CD4-positive, alpha-beta T cell treated with Interleukin-10 for 1 hour (primary cell): Measurements from ENCODE around the gene XPO6.

ENCODE experiments used
- DNase-seq: peaks from one replicate; pipeline ENCODE4 v3.0.0-alpha.2; 2020

XPO6 gene

GRCh38 chr16:28086186-28087139 lies 125.3 kb downstream of the XPO6 start:
- DNase-seq: no peak

- DNase-seq: no peak
Observed at GRCh38 chr16:28085389-28086171, 126.2 kb downstream of the XPO6 start.

GRCh38 chr16:28084209-28084608 lies 127.6 kb downstream of the XPO6 start:
- DNase-seq: no peak

GRCh38 chr16:28082624-28083023 lies 129.1 kb downstream of the XPO6 start:
- DNase-seq: no peak

GRCh38 chr16:28081391-28081968 lies 130.3 kb downstream of the XPO6 start:
- no peak for DNase-seq

GRCh38 chr16:28078261-28078660 lies 133.5 kb downstream of the XPO6 start:
- DNase-seq: no peak

GRCh38 chr16:28073836-28074235 lies 137.9 kb downstream of the XPO6 start:
- DNase-seq: no peak

- no peak for DNase-seq
Observed at GRCh38 chr16:28072087-28072486, 139.7 kb downstream of the XPO6 start.

GRCh38 chr16:28069971-28070794 lies 141.6 kb downstream of the XPO6 start:
- DNase-seq: no peak

- DNase-seq: no peak
Observed at GRCh38 chr16:28068976-28069375, 142.8 kb downstream of the XPO6 start.

- DNase-seq: no peak
Observed at GRCh38 chr16:28067604-28068379, 144.0 kb downstream of the XPO6 start.

- DNase-seq: no peak
Observed at GRCh38 chr16:28064706-28065249, 147.0 kb downstream of the XPO6 start.

- DNase-seq: no peak
Observed at GRCh38 chr16:28064150-28064549, 147.6 kb downstream of the XPO6 start.

GRCh38 chr16:28063591-28064061 lies 148.1 kb downstream of the XPO6 start, which contains the start of gene GSG1L:
Gene GSG1L, minus strand, starts transcription at chr16:28063714. Its CDS starts 290 bp downstream, at chr16:28063424.
- no peak for DNase-seq

GRCh38 chr16:28062847-28063521 lies 148.8 kb downstream of the XPO6 start:
- no peak for DNase-seq

- no peak for DNase-seq
Observed at GRCh38 chr16:28062261-28062846, 149.4 kb downstream of the XPO6 start.

- DNase-seq: no peak
Observed at GRCh38 chr16:28061352-28062101, 150.2 kb downstream of the XPO6 start.

- no peak for DNase-seq
Observed at GRCh38 chr16:28059841-28060575, 151.8 kb downstream of the XPO6 start.
